ENCODE data around the gene ESYT1.

DNA sequence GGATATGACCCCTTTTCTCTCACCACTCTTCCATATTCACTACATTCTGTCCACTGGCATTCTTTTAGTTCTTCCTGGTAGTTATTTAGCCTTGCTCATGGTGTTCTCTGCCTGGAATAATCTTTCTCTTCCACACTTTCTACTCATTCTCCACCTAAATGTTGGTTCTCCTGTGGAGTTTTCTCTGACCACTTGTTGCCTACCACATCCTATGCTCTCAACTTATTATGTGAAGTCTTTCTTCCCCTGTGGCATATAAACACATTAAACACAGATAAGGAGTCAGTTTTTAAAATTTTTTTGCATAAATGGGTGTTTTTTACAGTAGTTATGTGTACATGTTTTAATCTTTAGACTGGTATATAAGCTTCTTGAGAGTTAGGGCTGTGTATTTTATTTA is 64.5 kb downstream of the ESYT1 start:
- TF ChIP-seq CTCF (IDR thresholded peaks at IDR 0.05; ENCODE audit: poor library complexity, severe bottlenecking) (no peak), EP300 (conservative IDR thresholded peaks at IDR 0.05; ENCODE audit: poor library complexity, severe bottlenecking) (no peak), RAD21 (conservative IDR thresholded peaks at IDR 0.05) (no peak), TAF1 (IDR thresholded peaks at IDR 0.05; ENCODE audit: low read depth) (no peak), POLR2AphosphoS5 (IDR thresholded peaks at IDR 0.05) (no peak), EZH2 (IDR thresholded peaks at IDR 0.05; ENCODE audit: borderline replicate concordance, insufficient read depth, low read length, poor library complexity, severe bottlenecking) (no peak), MXI1 (conservative IDR thresholded peaks at IDR 0.05; ENCODE audit: poor library complexity, severe bottlenecking) (no peak), SMC3 (conservative IDR thresholded peaks at IDR 0.05; ENCODE audit: poor library complexity) (no peak)
- TF ChIP-seq, protein P1, sequence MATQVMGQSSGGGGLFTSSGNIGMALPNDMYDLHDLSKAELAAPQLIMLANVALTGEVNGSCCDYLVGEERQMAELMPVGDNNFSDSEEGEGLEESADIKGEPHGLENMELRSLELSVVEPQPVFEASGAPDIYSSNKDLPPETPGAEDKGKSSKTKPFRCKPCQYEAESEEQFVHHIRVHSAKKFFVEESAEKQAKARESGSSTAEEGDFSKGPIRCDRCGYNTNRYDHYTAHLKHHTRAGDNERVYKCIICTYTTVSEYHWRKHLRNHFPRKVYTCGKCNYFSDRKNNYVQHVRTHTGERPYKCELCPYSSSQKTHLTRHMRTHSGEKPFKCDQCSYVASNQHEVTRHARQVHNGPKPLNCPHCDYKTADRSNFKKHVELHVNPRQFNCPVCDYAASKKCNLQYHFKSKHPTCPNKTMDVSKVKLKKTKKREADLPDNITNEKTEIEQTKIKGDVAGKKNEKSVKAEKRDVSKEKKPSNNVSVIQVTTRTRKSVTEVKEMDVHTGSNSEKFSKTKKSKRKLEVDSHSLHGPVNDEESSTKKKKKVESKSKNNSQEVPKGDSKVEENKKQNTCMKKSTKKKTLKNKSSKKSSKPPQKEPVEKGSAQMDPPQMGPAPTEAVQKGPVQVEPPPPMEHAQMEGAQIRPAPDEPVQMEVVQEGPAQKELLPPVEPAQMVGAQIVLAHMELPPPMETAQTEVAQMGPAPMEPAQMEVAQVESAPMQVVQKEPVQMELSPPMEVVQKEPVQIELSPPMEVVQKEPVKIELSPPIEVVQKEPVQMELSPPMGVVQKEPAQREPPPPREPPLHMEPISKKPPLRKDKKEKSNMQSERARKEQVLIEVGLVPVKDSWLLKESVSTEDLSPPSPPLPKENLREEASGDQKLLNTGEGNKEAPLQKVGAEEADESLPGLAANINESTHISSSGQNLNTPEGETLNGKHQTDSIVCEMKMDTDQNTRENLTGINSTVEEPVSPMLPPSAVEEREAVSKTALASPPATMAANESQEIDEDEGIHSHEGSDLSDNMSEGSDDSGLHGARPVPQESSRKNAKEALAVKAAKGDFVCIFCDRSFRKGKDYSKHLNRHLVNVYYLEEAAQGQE (IDR thresholded peaks at IDR 0.05; ENCODE audit: borderline replicate concordance) = no peak
